C4-2B (cell line): ENCODE measurements around the gene EPYC.

Experiments used
- ZFX ChIP-seq: fragments of 450-650 bp; IDR thresholded peaks from 2 replicates; pipeline ENCODE4 v1.6.1; 2017
- TF ChIP-seq, protein P1 (sequence below): fragments of 450-650 bp; conservative IDR thresholded peaks from 2 replicates; pipeline ENCODE4 v1.5.1; 2017; ENCODE audit warnings: mild to moderate bottlenecking

DNA sequence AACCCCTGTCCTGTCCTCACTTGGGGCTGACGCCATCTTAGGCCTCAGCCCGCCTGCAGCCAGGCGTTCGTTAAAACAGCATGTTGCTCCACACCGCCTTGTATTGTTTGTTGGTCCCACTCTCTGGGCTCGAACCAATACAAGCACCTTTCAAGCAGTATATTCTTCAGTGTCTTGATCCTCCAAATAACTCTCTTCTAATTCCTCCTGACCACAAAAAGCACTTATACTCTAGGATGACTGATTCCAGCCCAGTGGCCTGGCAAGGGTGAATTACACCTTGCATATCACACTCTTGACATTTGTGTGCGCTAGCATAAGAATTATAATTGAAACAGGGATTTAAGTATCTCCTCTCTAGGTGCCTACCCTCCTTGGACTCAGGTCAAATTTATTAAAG lies 56.9 kb downstream of the EPYC start:
- TF ChIP-seq, protein P1, sequence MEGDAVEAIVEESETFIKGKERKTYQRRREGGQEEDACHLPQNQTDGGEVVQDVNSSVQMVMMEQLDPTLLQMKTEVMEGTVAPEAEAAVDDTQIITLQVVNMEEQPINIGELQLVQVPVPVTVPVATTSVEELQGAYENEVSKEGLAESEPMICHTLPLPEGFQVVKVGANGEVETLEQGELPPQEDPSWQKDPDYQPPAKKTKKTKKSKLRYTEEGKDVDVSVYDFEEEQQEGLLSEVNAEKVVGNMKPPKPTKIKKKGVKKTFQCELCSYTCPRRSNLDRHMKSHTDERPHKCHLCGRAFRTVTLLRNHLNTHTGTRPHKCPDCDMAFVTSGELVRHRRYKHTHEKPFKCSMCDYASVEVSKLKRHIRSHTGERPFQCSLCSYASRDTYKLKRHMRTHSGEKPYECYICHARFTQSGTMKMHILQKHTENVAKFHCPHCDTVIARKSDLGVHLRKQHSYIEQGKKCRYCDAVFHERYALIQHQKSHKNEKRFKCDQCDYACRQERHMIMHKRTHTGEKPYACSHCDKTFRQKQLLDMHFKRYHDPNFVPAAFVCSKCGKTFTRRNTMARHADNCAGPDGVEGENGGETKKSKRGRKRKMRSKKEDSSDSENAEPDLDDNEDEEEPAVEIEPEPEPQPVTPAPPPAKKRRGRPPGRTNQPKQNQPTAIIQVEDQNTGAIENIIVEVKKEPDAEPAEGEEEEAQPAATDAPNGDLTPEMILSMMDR, result no peak
- no peak for TF ChIP-seq ZFX
